DMS53 treated with DMSO at 0.1 percent for 48 hours (cell line): ENCODE results near the gene LAMA1.
"Not testable (repeated sequence)": the region's sequence is repeated elsewhere in the genome, so short reads cannot be mapped to it uniquely, and the experiment has no call there.

Experiments
- DNase-seq: peaks from one replicate; lab custom pipeline; 2025; ENCODE audit not compliant: unreplicated experiment; lab: John Stamatoyannopoulos, UW

LAMA1 gene

GRCh38 chr18:7117390-7118355 is at the start of gene LAMA1:
Gene LAMA1 (minus strand): TSS chr18:7117797. CDS start chr18:7117720, 77 bp downstream.
- no peak for DNase-seq

DNA sequence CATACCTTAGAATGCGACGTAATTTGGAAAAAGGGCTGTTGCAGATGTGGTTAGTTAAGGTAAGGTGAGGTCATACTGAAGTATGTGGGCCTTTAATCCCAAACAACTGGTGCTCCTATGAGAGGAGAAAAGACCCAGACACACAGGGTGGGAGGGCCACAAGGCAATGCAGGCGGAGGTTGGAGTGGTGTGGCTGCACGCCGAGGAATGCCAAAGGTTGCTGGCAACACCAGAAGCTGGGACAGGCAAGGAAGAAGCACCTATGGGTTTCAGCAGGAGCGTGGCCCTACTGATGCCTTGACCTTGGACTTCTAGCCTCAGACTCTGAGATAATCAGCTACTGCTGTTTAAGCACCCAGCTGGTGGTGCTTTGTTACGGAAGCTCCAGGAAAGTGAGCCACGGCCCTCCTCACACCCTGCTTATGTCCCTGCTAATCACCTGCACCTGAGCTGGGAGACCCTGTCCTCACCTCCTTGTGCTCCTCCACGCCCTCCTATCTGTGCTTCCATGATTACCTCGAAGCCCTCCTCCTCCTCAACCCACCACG is 48.3 kb upstream of the LAMA1 start:
- no peak for DNase-seq

GRCh38 chr18:7164323-7165004 is 46.9 kb upstream of the LAMA1 start:
- DNase-seq = no peak

GRCh38 chr18:7158216-7158615 is 40.6 kb upstream of the LAMA1 start:
- no peak for DNase-seq

DNA sequence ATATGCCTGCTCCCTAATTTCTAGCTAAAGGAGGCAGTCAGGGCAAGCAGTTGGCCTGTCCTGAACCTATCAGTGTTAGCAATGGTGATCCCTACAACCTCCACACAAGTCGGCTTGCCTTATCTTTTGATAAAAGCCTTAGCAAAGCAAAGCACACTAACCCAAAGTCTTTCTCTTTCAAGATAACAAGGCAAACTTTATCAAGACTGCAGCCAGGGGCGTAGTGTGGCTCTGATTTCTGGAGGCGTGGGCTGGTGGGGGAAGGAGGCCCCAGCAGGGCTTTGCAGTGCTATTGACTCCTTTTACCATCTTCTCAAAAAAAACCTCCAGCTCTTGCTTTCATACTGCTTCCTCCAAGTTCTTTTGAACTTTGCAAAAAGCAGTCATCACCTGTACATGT is 40.2 kb upstream of the LAMA1 start:
- DNase-seq = no peak

DNA sequence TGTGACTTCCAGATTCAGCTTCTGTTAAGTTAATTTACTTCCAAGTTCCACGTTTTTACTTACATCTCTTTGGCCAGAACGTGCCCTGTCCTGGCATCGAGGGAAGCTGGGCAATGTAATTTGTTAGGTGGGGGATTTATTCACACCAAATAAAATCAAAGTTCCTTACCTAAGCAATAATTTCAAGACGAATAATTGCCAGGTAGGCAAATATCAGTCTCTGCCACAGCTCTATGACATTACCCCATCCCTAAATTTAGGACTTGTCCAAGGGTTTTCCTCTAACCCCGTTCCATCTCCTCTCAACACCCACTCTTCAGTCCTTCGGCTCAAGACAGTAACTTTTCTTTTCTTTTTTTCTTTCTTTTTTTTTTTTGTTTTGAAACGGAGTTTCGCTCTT is 38.3 kb upstream of the LAMA1 start:
- no peak for DNase-seq

GRCh38 chr18:7155092-7155491 is 37.5 kb upstream of the LAMA1 start:
- DNase-seq = no peak

- DNase-seq = no peak
These were observed 34.8 kb upstream of the LAMA1 start for GRCh38 chr18:7152440-7152839.

- no peak for DNase-seq
These were observed 29.8 kb upstream of the LAMA1 start for GRCh38 chr18:7147399-7147798.

DNA sequence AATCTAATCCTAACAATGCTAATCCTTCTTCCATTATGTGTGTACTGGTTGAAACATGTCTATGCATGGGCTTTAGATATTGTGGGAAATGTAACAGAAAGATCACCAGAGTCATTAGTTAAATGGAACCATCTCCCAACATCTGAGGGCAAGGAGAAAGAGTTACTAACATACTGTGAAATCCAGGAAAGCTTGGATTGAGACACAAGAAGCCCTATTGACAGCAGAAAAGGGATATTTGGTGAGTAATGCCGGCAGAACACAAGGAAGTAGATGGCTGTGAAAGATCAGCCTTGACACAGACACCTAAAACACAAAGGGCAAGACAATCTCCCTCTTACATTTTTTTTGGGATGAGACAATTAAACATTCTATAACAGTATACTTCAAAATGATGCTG is 28.5 kb upstream of the LAMA1 start:
- DNase-seq = no peak

DNA sequence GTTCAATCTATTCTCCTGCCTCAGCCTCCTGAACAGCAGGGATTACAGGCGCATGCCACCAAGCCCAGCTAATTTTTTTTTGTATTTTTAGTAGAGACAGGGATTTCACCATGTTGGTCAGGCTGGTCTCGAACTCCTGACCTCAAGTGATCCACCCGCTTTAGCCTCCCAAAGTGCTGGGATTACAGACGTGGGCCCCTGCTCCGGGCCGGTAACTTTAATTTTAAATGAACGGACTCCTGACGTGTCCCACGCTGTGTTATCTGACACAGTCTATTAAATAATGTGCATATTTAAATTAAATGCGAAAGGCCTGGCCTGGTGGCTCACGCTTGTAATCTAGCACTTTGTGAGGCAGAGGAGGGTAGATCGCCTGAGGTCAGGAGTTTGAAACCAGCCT is 27.3 kb upstream of the LAMA1 start:
- DNase-seq = not testable (repeated sequence)

DNA sequence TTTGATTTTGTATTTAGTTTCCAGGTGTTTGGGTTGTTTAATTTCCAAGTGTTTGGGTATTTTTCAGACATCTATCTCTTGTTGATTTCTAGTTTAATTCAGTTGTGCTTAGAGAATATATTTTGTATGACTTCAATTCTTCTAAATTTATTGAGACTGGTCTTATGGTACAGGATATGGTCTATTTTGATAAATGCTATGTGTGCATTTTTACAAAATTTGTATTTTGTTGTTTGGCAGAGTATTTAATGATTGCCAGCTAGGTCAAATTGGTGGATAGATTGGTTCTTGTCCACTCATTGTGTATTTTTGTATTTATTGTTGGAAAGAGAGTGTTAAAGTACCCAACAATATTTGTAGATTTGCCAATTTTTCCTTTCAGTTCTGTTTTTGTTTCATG is 23.7 kb upstream of the LAMA1 start:
- no peak for DNase-seq

DNA sequence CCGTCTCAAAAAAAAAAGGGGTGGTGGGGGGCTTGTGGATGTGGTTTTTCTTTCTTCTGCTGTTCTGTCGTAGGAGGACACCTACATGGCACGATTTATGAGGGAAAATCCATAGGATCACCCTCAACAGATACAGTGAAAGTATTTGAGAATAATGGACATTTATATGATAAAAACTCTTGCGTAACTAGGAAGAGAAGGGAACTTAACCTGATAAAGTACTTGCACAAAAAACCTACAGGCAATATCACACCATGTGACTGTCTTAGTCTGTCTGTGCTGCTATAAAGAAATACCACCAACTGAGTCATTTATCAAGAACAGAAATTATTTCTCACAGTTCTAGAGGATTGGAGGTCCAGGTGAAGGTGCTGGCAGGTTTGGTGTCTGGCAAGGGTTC is 21.8 kb upstream of the LAMA1 start:
- DNase-seq = no peak

DNA sequence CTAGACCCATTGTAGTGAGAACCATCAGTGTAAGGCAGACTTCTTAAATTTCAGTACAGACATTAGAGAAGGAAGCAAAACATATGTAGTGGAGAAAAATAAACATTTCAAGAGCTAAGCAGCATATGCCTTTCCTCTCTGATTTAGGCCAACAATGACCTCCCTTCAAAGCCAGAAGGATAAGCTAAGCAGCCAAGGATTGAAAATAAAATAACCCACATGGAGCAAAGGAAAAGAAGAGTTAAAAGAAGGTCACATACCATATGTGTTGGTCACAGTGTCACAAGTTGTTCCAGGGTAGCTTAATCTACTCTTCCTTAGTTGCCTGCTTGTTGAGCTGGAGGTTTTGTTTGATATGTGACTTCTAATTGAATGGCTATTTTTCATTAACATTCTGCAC is 15.6 kb upstream of the LAMA1 start:
- DNase-seq = no peak

GRCh38 chr18:7132356-7133150 is 15.0 kb upstream of the LAMA1 start:
- no peak for DNase-seq

DNA sequence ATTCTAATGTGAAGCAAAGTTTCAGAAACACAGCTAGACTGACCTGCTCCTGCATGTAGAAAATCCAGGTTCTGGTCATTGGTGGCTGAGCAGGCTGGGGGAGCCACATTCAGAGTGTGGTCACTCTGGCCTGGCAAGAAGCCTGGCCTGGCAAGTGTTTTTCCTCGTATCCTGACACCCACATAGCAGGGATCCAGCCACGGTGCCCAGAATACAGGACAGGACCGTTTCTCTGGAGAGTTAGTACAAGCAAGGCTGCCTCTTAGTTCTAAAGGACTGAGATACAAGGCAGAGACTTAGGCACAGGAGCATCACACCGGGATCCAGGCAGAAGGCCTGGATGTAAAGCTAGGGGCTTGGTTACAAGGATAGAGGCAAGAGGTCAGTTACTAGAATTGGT is 4.8 kb upstream of the LAMA1 start:
- DNase-seq = no peak

DNA sequence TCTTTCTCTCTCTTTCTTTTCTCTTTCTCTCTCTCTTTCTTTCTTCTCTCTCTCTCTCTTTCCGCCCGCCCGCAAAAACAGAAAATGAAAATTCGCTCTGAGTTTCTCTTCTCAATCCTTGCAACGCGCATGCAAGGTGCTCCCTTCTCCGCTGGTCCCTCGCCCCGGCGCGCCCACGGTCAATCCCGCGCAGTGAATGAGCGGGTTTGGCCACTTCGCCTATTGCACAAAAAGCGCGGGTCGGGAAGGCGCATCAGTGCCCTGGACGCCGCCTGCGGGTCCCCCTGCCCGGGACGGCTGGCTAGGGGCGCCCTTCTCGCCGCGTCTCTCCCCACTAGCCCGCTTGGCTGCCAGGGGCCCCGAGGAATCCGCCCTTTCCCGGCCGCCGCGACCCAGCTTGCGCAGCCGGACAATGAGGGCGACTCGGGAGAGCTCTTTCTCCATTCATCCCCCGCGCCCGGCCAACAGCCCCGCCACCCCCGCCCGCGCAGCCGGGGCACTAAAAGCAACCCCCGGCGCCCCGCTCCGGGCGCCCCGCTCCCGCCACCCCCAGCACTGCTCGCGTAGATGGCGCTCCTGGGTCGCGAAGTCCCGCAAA is 706 bp downstream of the LAMA1 start:
- peak; percentile 17 for DNase-seq

- DNase-seq = peak; percentile 34
These were observed 1.4 kb downstream of the LAMA1 start for GRCh38 chr18:7116001-7116730.

DNA sequence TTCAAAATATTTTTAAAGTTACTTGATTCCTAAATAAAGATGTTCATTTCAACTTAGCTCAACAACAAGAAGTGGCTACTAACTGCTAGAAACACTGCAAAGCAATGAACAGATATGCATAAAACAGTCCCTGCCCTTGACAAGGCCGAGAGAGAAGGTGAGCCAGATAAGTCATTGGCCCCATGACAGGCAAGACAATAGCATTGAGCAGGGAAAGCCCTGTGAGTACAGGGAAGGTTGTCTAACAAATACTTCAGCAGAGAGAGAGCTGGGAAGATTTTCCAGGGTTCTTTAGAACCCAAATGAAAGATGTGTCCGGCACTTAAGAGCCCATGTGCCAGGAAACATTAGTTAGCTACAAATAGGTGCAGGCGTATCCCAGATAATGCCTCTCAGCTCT is 4.7 kb downstream of the LAMA1 start:
- DNase-seq = no peak

DNA sequence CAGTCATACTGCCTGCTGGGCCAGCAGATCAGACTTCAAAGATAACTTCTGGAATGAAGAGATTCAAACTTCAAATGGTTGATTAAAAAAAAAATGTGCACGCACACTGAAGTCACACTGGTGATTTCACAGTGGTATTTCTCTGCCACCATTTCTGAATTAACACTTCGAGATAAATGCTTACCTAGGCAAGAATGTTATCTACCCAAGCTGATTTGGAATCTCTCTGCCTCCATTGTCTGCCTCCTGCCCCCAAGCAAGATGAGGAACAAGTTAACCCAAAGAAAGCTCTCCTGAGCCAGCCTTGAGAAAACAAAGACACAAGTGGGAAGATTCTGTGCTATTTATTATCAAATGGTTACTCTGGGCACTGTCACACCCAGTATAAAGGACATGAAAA is 6.5 kb downstream of the LAMA1 start:
- DNase-seq = no peak
